HepG2 (cell line): ENCODE data around the gene FGD5. TPM values are rescaled to one million over a fixed set of nuclear protein-coding genes. Genes with fewer than 3 reads are reported as not detected.

Source experiments
- ATAC-seq: fragments of 200-7000 bp; cut with Tn5 transposase; 3 replicates; pipeline ENCODE4 v1.9.1; 2020; ENCODE audit warnings: mild to moderate bottlenecking, moderate library complexity
- BruUV-seq: library from RNA; stranded (reverse); fragments of 400-500 nt; replicated peaks from 2 replicates; lab custom pipeline; 2021; lab: Mats Ljungman, UMichigan
- CTCF ChIA-PET: fragments of 300-600 bp; formaldehyde crosslinking; extraction: SDS; loops from one replicate; lab custom pipeline; 2021; ENCODE audit warnings: low total read pairs, inconsistent platforms, low intra/inter-chr PET ratio; lab: Yijun Ruan, JAX
- POLR2A ChIA-PET: fragments of 350-600 bp; sonication (Branson Sonifier 250); formaldehyde crosslinking; loops from one replicate; lab custom pipeline; 2020; ENCODE audit warnings: antibody characterized with exemption, inconsistent platforms; lab: Yijun Ruan, JAX
- DNase-seq: peaks from one replicate; pipeline ENCODE4 v3.0.0-alpha.2; 2015; ENCODE audit warnings: low spot score
- FAIRE-seq: peaks from 3 replicates; lab custom pipeline; 2011; peaks lifted over from hg19 to GRCh38; lab: Jason Lieb, UNC
- H2AFZ ChIP-seq: one replicate; pipeline ENCODE4 v1.6.1; 2011; ENCODE audit warnings: low read length, inconsistent platforms
- H3K27ac ChIP-seq: fragments of 300-600 bp; 3 replicates; pipeline ENCODE4 v1.8.0; 2011; ENCODE audit warnings: mixed run types, mild to moderate bottlenecking, mixed read lengths, low read length, inconsistent platforms; ENCODE audit not compliant: insufficient read depth; ENCODE audit errors: extremely low read length
- H3K27me3 ChIP-seq, 2 experiments: fragments of 200-600 bp in 1 of 2; 2 replicates in 1 of 2; 3 replicates in 1 of 2; pipeline versions ENCODE4 v1.6.0 to v1.8.0; 2011; ENCODE audit warnings: low read length in 2 of 2, mild to moderate bottlenecking in 2 of 2, moderate library complexity in 2 of 2, inconsistent platforms in 1 of 2; ENCODE audit not compliant: insufficient read depth in 2 of 2, control insufficient read depth in 1 of 2
- H3K36me3 ChIP-seq, 2 experiments: fragments of 200-600 bp in 1 of 2; replicated peaks in 1 of 2; 2 replicates in 1 of 2; 3 replicates in 1 of 2; pipeline versions ENCODE4 v1.5.1 to v1.8.0; 2011; ENCODE audit warnings: low read length in 2 of 2, inconsistent platforms in 1 of 2; ENCODE audit not compliant: insufficient read depth in 2 of 2, control insufficient read depth in 1 of 2
- H3K4me1 ChIP-seq: 2 replicates; pipeline ENCODE4 v1.5.1; 2012; ENCODE audit warnings: low read length, inconsistent platforms; ENCODE audit not compliant: insufficient read depth
- H3K4me2 ChIP-seq: 2 replicates; pipeline ENCODE4 v1.6.0; 2011; ENCODE audit warnings: low read depth, low read length, inconsistent platforms
- H3K4me3 ChIP-seq, 3 experiments: fragments of 200-600 bp in 1 of 3; sonication (generic), shearing (Covaris generic) in 1 of 3; replicated peaks in 1 of 3; 2 replicates each; pipeline ENCODE4 v1.5.1; 2011 to 2016; ENCODE audit warnings: low read length in 3 of 3, inconsistent platforms in 2 of 3, low read depth in 2 of 3, mild to moderate bottlenecking in 2 of 3, control low read depth in 1 of 3, mixed read lengths in 1 of 3; ENCODE audit not compliant: insufficient read depth in 1 of 3
- H3K79me2 ChIP-seq: one replicate; pipeline ENCODE4 v1.6.1; 2011; ENCODE audit warnings: low read length, inconsistent platforms; ENCODE audit not compliant: insufficient read depth
- H3K9ac ChIP-seq: 2 replicates; pipeline ENCODE4 v1.6.0; 2011; ENCODE audit warnings: mild to moderate bottlenecking, low read depth, low read length, inconsistent platforms; ENCODE audit not compliant: insufficient read depth
- H3K9me3 ChIP-seq: 2 replicates; pipeline ENCODE4 v1.5.1; 2012; ENCODE audit warnings: mild to moderate bottlenecking, low read length
- H4K20me1 ChIP-seq: 2 replicates; pipeline ENCODE4 v1.6.0; 2011; ENCODE audit warnings: inconsistent platforms, mild to moderate bottlenecking, low read length, moderate library complexity; ENCODE audit not compliant: insufficient read depth
- BCL6 ChIP-seq: IDR thresholded peaks from 2 replicates; pipeline ENCODE4 v1.6.1; 2016; ENCODE audit warnings: missing genetic modification reagents, missing compliant biosample characterization
- NFIC ChIP-seq: IDR thresholded peaks from 2 replicates; pipeline ENCODE4 v1.6.1; 2012; ENCODE audit warnings: mild to moderate bottlenecking, low read length, inconsistent platforms
- RBM39 ChIP-seq: fragments of 200-400 bp; formaldehyde crosslinking; IDR thresholded peaks from one replicate; pipeline ENCODE4 v1.6.1; 2018; ENCODE audit warnings: antibody characterized with exemption, mild to moderate bottlenecking, low read depth, low read length; ENCODE audit not compliant: poor library complexity, severe bottlenecking
- SIX1 ChIP-seq: sonication (generic); formaldehyde crosslinking; IDR thresholded peaks from 2 replicates; pipeline ENCODE4 v1.4.0; 2020; ENCODE audit warnings: missing genetic modification reagents, borderline replicate concordance
- SP1 ChIP-seq, 2 experiments: fragments of 450-650 bp in 1 of 2; sonication (generic) in 1 of 2; formaldehyde crosslinking in 1 of 2; IDR thresholded peaks; 2 replicates each; pipeline versions ENCODE4 v1.4.0 to v1.6.1; 2016 to 2020; ENCODE audit warnings: missing genetic modification reagents in 1 of 2
- WGBS: methylation state at CpG from one replicate; pipeline ENCODE4 v1.1.6; 2017; ENCODE audit warnings: low lambda C conversion rate; 5-methylcytosine and 5-hydroxymethylcytosine counted together
- in situ Hi-C: cut with HindIII; loops from 2 replicates; pipeline ENCODE4 v1.10.0; 2017; ENCODE audit warnings: low pct_unique_long_range_greater_than_20kb; ENCODE audit not compliant: extremely low pct_ligation_motif_present
- intact Hi-C: fragments of 100-400 bp; cut with micrococcal nuclease; formaldehyde crosslinking; loops from one replicate; pipeline ENCODE4 v1.10.0; 2022; ENCODE audit not compliant: unreplicated experiment
- polyA plus RNA-seq, 8 experiments: library from polyadenylated mRNA; depleted of rRNA in 3 of 8; stranded (reverse) in 7 of 8; unstranded in 1 of 8; fragments of >200 nt; fragmentation: Illumina TruSeq in 4 of 8; extraction: Trizol in 4 of 8; gene quantifications; 2 replicates each; pipeline versions ENCODE4 v1.2.1 to v1.2.3, GENCODE V29; 2011 to 2016; ENCODE audit warnings: low read depth in 4 of 8, missing spikeins in 1 of 8, mixed read lengths in 1 of 8; ENCODE audit not compliant: insufficient read depth in 1 of 8
- total RNA-seq, 5 experiments: library from RNA; depleted of rRNA; stranded (reverse); fragments of >200 nt; fragmentation: Illumina TruSeq; extraction: Trizol; gene quantifications; 2 replicates each; pipeline ENCODE4 v1.2.3, GENCODE V29; 2016; ENCODE audit warnings: low read depth in 1 of 5
- TF ChIP-seq, protein P1 (sequence below): sonication (generic); formaldehyde crosslinking; IDR thresholded peaks from 2 replicates; pipeline ENCODE4 v1.4.0; 2020; ENCODE audit warnings: mild to moderate bottlenecking, missing genetic modification reagents
- TF ChIP-seq, protein P2 (sequence below): sonication (generic); formaldehyde crosslinking; IDR thresholded peaks from 2 replicates; pipeline ENCODE4 v1.5.0; 2020; ENCODE audit warnings: missing genetic modification reagents
- TF ChIP-seq, protein P3 (sequence below): sonication (generic); formaldehyde crosslinking; IDR thresholded peaks from 2 replicates; pipeline ENCODE4 v1.5.1; 2020; ENCODE audit warnings: mild to moderate bottlenecking, missing genetic modification reagents, borderline replicate concordance
- TF ChIP-seq, protein P4 (sequence below): sonication (generic); IDR thresholded peaks from 2 replicates; pipeline ENCODE4 v1.6.1; 2016; ENCODE audit warnings: low read depth, borderline replicate concordance
- TF ChIP-seq, protein P5 (sequence below): conservative IDR thresholded peaks from 2 replicates; pipeline ENCODE4 v1.6.1; 2018; ENCODE audit warnings: missing genetic modification reagents
- TF ChIP-seq, protein P6 (sequence below): sonication (generic); formaldehyde crosslinking; IDR thresholded peaks from 2 replicates; pipeline ENCODE4 v1.5.0; 2020; ENCODE audit warnings: mild to moderate bottlenecking, low read depth, missing genetic modification reagents, borderline replicate concordance
- TF ChIP-seq, protein P7 (sequence below): IDR thresholded peaks from 2 replicates; pipeline ENCODE4 v1.6.1; 2016; ENCODE audit warnings: control low read depth

The FGD5 gene
- total and polyA plus RNA-seq, 2 of the 13 experiments (the other 11 are each of a cell fraction or from before 2014, with no cell fraction given), result 0.17 TPM; not detected in 1

DNA sequence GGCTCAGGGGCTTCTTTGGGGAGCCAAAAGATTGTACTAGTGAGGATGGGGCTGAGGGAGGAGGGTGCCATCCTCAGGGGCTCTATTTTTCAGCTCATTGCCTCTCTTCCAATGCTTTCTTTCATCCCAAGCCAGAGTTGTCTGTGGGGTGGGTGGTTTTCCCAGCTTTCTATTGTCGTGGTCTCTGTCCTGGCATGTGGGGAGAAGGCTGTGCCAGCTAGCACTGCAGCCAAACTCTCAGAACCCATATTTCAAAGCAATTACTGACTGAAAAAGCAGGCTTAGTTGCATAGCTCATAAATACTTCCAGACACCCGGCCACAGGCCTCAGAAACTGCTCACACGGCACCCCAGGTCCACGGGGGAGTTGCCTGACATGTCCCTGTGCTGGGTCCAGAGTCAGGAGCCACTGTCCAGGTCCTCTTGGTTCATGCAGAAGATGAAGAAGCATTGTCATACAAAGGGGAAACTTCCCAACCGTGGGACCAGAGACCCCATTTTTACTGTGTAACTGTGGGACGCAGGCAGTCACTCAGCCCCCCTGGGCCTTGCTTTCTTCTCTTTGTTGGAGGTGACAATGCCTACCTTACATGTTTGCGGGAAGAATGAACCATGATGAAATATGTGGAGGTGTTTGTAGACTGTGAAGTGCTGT lies 27.6 kb downstream of the FGD5 start:
- intact Hi-C loops (no loop called here), in situ Hi-C loops (no loop called here)
- Histone ChIP-seq H3K79me2 (no peaks in the 10 kb centered on the region), H3K9ac (no peak overlapping the region), H3K4me1 (peaks cover 6% of the 10 kb centered on the region; the same call in 1 of the 2 replicates), H3K9me3 (no peaks in the 10 kb centered on the region), H3K4me2 (no peak overlapping the region), H2AFZ (no peak overlapping the region), H3K27ac (no peak overlapping the region), H3K36me3 (no peaks in the 10 kb centered on the region), H4K20me1 (no peaks in the 10 kb centered on the region), H3K4me3 (no peak overlapping the region), H3K27me3 (peaks cover 6 to 25% of the 10 kb centered on the region in 2 experiments; a peak in 4 of 5 replicates)
- POLR2A ChIA-PET, result no interaction called here
- FAIRE-seq (no peak), DNase-seq (no peak), ATAC-seq (no peak)
- TF ChIP-seq, protein P1, sequence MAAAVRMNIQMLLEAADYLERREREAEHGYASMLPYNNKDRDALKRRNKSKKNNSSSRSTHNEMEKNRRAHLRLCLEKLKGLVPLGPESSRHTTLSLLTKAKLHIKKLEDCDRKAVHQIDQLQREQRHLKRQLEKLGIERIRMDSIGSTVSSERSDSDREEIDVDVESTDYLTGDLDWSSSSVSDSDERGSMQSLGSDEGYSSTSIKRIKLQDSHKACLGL (CRISPR knock-in tag), result no peak
- TF ChIP-seq, protein P2, sequence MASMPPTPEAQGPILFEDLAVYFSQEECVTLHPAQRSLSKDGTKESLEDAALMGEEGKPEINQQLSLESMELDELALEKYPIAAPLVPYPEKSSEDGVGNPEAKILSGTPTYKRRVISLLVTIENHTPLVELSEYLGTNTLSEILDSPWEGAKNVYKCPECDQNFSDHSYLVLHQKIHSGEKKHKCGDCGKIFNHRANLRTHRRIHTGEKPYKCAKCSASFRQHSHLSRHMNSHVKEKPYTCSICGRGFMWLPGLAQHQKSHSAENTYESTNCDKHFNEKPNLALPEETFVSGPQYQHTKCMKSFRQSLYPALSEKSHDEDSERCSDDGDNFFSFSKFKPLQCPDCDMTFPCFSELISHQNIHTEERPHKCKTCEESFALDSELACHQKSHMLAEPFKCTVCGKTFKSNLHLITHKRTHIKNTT, result no peak
- no peak for TF ChIP-seq SP1 (IDR thresholded peaks at IDR 0.05)
- TF ChIP-seq SP1 (CRISPR knock-in tag; IDR thresholded peaks at IDR 0.05), result no peak
- TF ChIP-seq BCL6 (CRISPR knock-in tag), result no peak
- TF ChIP-seq SIX1 (CRISPR knock-in tag), result no peak
- TF ChIP-seq, protein P3, sequence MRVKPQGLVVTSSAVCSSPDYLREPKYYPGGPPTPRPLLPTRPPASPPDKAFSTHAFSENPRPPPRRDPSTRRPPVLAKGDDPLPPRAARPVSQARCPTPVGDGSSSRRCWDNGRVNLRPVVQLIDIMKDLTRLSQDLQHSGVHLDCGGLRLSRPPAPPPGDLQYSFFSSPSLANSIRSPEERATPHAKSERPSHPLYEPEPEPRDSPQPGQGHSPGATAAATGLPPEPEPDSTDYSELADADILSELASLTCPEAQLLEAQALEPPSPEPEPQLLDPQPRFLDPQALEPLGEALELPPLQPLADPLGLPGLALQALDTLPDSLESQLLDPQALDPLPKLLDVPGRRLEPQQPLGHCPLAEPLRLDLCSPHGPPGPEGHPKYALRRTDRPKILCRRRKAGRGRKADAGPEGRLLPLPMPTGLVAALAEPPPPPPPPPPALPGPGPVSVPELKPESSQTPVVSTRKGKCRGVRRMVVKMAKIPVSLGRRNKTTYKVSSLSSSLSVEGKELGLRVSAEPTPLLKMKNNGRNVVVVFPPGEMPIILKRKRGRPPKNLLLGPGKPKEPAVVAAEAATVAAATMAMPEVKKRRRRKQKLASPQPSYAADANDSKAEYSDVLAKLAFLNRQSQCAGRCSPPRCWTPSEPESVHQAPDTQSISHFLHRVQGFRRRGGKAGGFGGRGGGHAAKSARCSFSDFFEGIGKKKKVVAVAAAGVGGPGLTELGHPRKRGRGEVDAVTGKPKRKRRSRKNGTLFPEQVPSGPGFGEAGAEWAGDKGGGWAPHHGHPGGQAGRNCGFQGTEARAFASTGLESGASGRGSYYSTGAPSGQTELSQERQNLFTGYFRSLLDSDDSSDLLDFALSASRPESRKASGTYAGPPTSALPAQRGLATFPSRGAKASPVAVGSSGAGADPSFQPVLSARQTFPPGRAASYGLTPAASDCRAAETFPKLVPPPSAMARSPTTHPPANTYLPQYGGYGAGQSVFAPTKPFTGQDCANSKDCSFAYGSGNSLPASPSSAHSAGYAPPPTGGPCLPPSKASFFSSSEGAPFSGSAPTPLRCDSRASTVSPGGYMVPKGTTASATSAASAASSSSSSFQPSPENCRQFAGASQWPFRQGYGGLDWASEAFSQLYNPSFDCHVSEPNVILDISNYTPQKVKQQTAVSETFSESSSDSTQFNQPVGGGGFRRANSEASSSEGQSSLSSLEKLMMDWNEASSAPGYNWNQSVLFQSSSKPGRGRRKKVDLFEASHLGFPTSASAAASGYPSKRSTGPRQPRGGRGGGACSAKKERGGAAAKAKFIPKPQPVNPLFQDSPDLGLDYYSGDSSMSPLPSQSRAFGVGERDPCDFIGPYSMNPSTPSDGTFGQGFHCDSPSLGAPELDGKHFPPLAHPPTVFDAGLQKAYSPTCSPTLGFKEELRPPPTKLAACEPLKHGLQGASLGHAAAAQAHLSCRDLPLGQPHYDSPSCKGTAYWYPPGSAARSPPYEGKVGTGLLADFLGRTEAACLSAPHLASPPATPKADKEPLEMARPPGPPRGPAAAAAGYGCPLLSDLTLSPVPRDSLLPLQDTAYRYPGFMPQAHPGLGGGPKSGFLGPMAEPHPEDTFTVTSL (CRISPR knock-in tag), result no peak
- TF ChIP-seq, protein P4, sequence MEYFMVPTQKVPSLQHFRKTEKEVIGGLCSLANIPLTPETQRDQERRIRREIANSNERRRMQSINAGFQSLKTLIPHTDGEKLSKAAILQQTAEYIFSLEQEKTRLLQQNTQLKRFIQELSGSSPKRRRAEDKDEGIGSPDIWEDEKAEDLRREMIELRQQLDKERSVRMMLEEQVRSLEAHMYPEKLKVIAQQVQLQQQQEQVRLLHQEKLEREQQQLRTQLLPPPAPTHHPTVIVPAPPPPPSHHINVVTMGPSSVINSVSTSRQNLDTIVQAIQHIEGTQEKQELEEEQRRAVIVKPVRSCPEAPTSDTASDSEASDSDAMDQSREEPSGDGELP, result no peak
- no peak for TF ChIP-seq RBM39
- TF ChIP-seq, protein P5, sequence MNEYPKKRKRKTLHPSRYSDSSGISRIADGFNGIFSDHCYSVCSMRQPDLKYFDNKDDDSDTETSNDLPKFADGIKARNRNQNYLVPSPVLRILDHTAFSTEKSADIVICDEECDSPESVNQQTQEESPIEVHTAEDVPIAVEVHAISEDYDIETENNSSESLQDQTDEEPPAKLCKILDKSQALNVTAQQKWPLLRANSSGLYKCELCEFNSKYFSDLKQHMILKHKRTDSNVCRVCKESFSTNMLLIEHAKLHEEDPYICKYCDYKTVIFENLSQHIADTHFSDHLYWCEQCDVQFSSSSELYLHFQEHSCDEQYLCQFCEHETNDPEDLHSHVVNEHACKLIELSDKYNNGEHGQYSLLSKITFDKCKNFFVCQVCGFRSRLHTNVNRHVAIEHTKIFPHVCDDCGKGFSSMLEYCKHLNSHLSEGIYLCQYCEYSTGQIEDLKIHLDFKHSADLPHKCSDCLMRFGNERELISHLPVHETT, result no peak
- TF ChIP-seq, protein P6, sequence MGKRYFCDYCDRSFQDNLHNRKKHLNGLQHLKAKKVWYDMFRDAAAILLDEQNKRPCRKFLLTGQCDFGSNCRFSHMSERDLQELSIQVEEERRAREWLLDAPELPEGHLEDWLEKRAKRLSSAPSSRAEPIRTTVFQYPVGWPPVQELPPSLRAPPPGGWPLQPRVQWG (CRISPR knock-in tag), result no peak
- TF ChIP-seq, protein P7, sequence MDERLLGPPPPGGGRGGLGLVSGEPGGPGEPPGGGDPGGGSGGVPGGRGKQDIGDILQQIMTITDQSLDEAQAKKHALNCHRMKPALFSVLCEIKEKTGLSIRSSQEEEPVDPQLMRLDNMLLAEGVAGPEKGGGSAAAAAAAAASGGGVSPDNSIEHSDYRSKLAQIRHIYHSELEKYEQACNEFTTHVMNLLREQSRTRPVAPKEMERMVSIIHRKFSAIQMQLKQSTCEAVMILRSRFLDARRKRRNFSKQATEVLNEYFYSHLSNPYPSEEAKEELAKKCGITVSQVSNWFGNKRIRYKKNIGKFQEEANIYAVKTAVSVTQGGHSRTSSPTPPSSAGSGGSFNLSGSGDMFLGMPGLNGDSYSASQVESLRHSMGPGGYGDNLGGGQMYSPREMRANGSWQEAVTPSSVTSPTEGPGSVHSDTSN (CRISPR knock-in tag), result no peak
- TF ChIP-seq NFIC, result no peak
- CTCF ChIA-PET, result no interaction called here
- 37% methylated on average over 6 of the region's 7 CpGs for WGBS
- BruUV-seq, result no TSS peak
